T47D (cell line): ENCODE results near the gene IDS.

ENCODE experiments used
- DNase-seq, 2 experiments: peaks; one replicate each; pipeline versions ENCODE4 v3.0.0 to v3.0.0-alpha.2; 2011 to 2012; ENCODE audit warnings: low read depth in 1 of 2, low spot score in 1 of 2
- JUND ChIP-seq: IDR thresholded peaks from 2 replicates; pipeline ENCODE4 v1.6.1; 2012; ENCODE audit warnings: low read depth
- in situ Hi-C: cut with HindIII; loops from 2 replicates; pipeline ENCODE4 v1.10.0; 2016; ENCODE audit warnings: low sequenced_read_pairs, low pct_unique_long_range_greater_than_20kb

The IDS gene

GRCh38 chrX:149476513-149476912, 28.6 kb downstream of the IDS start:
- in situ Hi-C loops: no loop called here
- no peak for DNase-seq
- TF ChIP-seq JUND: no peak

DNA sequence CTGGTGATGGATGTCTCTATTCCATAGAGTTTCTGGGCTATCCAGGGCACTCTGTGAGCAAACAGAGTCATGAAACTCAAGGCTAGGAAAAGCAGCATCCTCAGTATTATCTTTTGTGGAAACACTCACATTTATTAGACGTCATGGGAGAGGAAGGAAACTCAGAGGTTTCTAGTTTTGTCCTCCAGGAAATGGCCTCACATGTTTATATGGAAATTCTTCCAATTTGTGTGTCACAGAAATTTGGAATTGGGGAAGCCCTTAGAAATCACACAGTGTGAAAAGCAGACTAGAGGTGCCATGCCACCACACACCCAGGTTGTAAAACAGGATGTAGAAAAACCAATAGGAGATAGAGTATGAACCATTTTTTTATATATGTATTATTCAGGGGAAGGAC, 31.1 kb downstream of the IDS start:
- in situ Hi-C loops: no loop called here
- no peak for TF ChIP-seq JUND
- DNase-seq: no peak

- in situ Hi-C loops: no loop called here
- no peak for TF ChIP-seq JUND
Measured at GRCh38 chrX:149473092-149473491, 32.0 kb downstream of the IDS start.

GRCh38 chrX:149472625-149473024, 32.5 kb downstream of the IDS start:
- no peak for TF ChIP-seq JUND
- in situ Hi-C loops: no loop called here
- DNase-seq: no peak

More at GRCh38 chrX:149473092-149473491, 32.0 kb downstream of the IDS start:
- no peak for DNase-seq

GRCh38 chrX:149471397-149471796, 33.7 kb downstream of the IDS start:
- in situ Hi-C loops: no loop called here
- no peak for TF ChIP-seq JUND
- DNase-seq: no peak

DNA sequence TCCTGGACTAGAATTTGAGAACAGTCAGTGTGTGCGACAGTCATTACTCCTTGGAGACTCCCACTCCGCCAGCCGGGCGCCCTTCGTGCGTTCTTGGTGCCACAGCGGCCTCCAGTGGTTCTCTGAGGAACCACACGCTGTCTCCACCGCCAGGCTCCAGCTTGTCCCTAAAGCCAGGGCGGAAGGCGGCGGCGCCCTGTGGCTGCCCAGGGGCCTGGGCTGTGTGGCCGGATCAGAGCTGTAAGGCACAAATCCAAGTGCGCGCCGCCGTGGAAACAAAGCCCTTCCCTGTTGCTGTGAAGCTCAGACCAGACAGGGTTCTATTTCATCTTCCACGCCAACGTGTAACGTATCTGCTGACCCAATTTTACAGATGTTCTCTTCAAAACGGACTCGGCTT, 34.2 kb downstream of the IDS start:
- peak; percentile 33 to 68 for DNase-seq
- in situ Hi-C loops: no loop called here
- no peak for TF ChIP-seq JUND

DNA sequence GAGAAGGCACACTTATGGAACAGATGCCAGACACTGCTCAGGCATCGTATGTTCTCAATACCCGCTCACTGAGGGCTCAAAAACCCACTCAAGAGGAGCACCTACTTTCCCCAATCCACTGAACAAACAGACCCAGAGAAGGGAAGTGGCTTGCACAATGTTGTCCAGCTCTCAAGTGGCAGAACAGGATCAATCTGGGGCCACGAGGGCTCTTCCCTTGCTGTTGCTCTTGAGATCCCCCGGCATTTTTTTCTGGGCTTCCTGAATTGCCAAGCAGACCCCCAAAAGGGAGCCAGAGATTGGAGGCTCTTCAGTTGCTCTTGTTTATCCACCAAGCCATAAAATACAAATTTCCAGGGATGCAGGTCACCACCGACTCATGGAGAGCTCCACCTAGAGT, 35.7 kb downstream of the IDS start:
- no peak for TF ChIP-seq JUND
- no peak for DNase-seq
- in situ Hi-C loops: no loop called here

DNA sequence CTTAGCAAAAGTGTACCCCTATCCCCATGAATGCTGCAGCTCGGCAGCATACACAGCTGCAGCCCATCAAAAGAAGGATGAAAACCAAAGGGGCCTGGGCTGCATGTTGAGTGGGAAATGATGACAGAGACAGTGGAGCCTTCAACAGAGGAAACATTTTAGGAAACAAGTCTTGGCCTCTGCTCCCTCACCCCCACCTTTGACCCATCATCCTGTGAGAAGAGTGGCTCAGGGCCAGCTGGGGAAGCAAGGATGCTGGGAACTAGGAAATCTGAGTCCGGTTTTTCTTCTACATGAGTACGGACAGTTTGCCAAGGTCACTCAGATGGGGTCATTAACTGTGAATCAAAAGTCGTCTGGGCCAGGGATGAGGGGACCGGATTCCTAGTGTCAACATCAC, 37.2 kb downstream of the IDS start:
- DNase-seq: no peak
- in situ Hi-C loops: no loop called here
- no peak for TF ChIP-seq JUND

DNA sequence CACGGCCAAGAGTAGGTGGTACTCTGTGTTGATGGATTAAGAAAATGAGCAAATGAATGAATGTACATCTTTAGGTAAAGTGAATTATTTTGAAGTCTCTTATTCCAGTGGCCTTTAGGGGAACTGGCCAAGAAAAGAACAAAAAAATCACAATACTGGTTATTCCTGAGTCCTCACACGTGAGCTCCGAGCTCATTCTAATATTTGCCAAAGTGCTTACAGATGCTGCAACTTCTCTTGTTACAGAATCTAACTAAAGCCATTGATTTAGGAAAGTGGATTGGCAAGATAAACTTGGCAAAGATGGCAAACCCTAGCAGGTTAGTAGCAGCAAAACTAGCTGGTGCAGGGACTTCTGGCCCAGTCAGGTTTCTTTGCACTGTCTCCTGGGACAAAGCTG, 37.6 kb downstream of the IDS start:
- no peak for TF ChIP-seq JUND
- DNase-seq: no peak
- in situ Hi-C loops: no loop called here

DNA sequence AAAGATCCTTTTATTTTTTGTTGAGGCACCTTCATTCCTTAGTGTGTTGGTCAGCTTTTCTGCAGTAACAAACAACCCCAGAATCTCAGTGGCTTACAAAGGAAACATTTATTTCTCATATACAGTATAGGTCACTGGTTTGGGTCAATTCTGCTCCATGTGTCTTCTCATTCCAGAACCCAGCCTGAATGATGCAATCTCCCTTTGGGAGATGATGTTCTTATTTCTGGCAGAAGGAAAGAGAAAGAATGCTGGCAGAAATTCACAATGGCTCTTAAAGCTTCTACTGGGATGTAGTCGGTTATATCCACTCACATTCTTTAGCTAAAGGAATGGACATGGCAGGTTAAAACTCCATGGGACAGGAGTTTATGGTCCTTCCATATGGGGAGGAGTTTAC, 42.3 kb downstream of the IDS start:
- no peak for DNase-seq
- in situ Hi-C loops: no loop called here
- no peak for TF ChIP-seq JUND

DNA sequence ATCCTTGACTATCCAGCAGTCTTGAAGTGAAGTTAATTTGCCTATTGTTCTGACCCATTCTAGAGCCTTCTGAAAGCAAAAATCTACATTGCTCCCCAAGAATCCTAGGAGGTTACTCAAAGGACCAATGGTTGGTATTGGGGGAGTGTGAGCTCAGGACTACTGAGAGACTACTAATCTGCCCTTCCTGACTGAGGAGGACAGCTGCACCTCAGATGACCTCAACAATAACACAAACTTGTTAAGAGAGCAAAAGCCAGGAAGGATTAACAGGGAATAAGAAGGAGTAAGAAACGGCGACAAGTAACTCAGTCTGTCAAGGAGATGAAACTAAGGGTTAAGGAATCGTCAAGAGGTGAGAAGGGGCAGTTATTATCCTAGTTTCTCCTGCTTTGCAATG, 43.4 kb downstream of the IDS start:
- no peak for DNase-seq
- no peak for TF ChIP-seq JUND
- in situ Hi-C loops: no loop called here

DNA sequence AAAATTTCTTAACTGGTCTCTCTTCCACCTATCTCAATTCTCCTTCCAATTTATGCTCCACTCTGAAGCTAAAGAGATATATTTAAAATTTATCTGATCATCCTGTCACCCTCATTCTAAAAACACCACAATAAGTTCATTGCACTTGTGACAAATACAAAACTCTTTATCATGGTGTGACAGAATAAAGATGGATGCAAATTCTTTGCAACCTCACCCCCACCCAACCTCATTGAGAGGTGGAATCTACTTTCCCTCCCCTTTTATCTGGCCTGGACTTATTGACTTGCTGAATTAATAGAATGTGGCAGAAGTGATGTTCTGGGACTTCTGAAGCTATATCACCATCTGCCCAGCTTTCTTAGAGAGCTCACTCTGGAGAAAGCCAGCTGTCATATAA, 46.5 kb downstream of the IDS start:
- no peak for DNase-seq
- in situ Hi-C loops: no loop called here
- no peak for TF ChIP-seq JUND

DNA sequence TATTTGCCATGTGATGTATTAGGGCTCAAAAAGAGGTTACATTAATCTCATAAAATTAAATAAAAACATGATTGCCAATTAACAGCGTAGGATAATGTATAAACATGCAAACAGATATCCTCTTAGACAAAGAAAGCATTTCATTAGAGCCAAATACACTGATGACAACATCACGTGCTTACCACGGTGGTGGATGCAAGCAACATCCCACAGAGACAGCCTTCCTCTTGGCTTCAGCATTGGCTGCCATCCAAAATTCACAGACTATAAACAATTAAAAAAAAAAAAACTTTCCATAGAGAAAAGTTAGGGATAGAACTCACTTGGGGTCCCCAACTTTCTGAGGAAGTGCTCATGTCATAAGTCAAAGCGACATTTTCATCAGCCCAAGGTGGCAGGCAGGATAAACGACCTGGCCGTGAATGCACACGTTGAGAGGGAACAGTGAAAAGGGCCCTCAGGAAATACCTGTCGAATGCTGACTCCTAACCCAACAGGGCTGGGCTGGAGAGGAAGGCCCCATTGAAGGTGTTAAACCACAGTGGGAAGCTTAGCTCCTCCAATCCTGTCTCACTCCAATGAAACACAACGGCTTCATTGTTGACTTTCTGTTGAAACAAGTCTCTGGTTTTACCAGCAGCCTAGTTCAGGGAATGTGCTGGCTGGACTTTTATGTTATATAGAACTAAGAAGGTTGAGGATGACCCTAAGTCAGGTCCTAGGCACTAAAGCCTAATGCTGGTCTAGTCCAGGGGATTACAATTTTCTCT, 48.4 kb downstream of the IDS start:
- in situ Hi-C loops: no loop called here
- TF ChIP-seq JUND: no peak
- no peak for DNase-seq

- TF ChIP-seq JUND: no peak
- in situ Hi-C loops: no loop called here
- DNase-seq: no peak
Measured at GRCh38 chrX:149455934-149456333, 49.2 kb downstream of the IDS start.
